Testis (tissue), 3 donors: ENCODE results near the gene PPT2. TPM values are rescaled to one million over a fixed set of nuclear protein-coding genes. Genes with fewer than 3 reads are reported as not detected.

Experiments
- DNase-seq: peaks from one replicate; pipeline ENCODE4 v3.0.0-alpha.2; 2019
- H3K27ac ChIP-seq, 2 donors: fragments of 200-600 bp; sonication (generic); one replicate each; pipeline ENCODE4 v1.5.1; 2019
- H3K27me3 ChIP-seq: fragments of 200-600 bp; sonication (generic); one replicate; pipeline ENCODE4 v1.5.1; 2019
- H3K36me3 ChIP-seq: fragments of 200-600 bp; sonication (generic); one replicate; pipeline ENCODE4 v1.5.1; 2017; ENCODE audit warnings: low read depth; ENCODE audit errors: missing control alignments
- H3K4me1 ChIP-seq: fragments of 200-600 bp; sonication (generic); one replicate; pipeline ENCODE4 v1.5.1; 2019
- H3K4me3 ChIP-seq, 2 donors: fragments of 200-600 bp; sonication (generic); one replicate each; pipeline ENCODE4 v1.5.1; 2017 to 2019
- H3K9me3 ChIP-seq: fragments of 200-600 bp; sonication (generic); one replicate; pipeline ENCODE4 v1.5.1; 2017
- POLR2A ChIP-seq: fragments of 450-650 bp; IDR thresholded peaks from one replicate; pipeline ENCODE4 v1.6.1; 2017; ENCODE audit warnings: antibody characterized with exemption, mild to moderate bottlenecking, moderate library complexity
- WGBS, 2 donors: methylation state at CpG; one replicate each; pipeline ENCODE4 v1.1.5; 2018; 5-methylcytosine and 5-hydroxymethylcytosine counted together
- intact Hi-C: fragments of 100-400 bp; cut with DNase I; formaldehyde crosslinking; loops from one replicate; pipeline ENCODE4 v1.15.1; 2023; ENCODE audit warnings: low total_unique reads
- polyA plus RNA-seq: library from polyadenylated mRNA; stranded (reverse); fragments of 350-450 nt; fragmentation: Illumina TruSeq; extraction: RNeasy Lipid Tissue Mini Kit (QIAGEN cat#74804); gene quantifications from one replicate; pipeline ENCODE4 v1.2.3, GENCODE V29; 2014; ENCODE audit warnings: low read depth, low replicate concordance; ENCODE audit not compliant: insufficient read depth
- total RNA-seq, 2 donors: library from RNA; depleted of rRNA; stranded (reverse); fragments of >200 nt; gene quantifications; one replicate each; pipeline ENCODE4 v1.2.3, GENCODE V29; 2016
- TF ChIP-seq, protein P1 (sequence below), 3 experiments: fragments of 450-650 bp in 2 of 3; fragments of 200-600 bp in 1 of 3; sonication (generic) in 1 of 3; IDR thresholded peaks; one replicate each; pipeline ENCODE4 v1.5.1; 2016 to 2019; ENCODE audit warnings: antibody characterized with exemption in 3 of 3, mild to moderate bottlenecking in 2 of 3, moderate library complexity in 1 of 3

The PPT2 gene
- total and polyA plus RNA-seq, 3 donors from 2014 or later: 18.9 to 92.8 (median 33.9) TPM

DNA sequence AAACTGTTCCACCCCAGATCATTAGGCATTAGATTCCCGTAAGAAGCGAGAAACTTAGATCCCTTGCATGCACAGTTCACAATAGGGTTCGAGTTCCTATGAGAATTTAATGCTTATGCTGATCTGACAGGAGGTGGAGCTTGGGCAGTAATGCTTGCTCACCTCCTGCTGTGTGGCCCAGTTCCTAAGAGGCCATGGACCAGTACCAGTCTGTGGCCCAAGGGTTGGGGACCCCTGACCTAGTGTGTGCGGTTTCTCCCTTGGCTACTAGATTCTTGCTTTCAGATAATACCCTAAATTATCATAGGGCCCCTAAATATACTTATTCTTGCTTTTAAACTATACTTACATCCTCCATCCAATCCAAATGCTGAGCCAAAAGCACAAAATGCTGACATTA lies 40.4 kb downstream of the PPT2 start:
- Histone ChIP-seq H3K27me3 (no peaks in the 10 kb centered on the region), H3K4me3 (peak overlapping the region in 1 of 2 donors; percentile 99), H3K9me3 (no peaks in the 10 kb centered on the region), H3K36me3 (no peaks in the 10 kb centered on the region), H3K4me1 (peaks cover 31% of the 10 kb centered on the region), H3K27ac (peak overlapping the region; percentile 100)
- no peak for DNase-seq
- intact Hi-C loops: no loop called here
- WGBS, 2 donors: 88 to 92% methylated on average over 3 to 4 of the region's 4 CpGs
- TF ChIP-seq, protein P1, sequence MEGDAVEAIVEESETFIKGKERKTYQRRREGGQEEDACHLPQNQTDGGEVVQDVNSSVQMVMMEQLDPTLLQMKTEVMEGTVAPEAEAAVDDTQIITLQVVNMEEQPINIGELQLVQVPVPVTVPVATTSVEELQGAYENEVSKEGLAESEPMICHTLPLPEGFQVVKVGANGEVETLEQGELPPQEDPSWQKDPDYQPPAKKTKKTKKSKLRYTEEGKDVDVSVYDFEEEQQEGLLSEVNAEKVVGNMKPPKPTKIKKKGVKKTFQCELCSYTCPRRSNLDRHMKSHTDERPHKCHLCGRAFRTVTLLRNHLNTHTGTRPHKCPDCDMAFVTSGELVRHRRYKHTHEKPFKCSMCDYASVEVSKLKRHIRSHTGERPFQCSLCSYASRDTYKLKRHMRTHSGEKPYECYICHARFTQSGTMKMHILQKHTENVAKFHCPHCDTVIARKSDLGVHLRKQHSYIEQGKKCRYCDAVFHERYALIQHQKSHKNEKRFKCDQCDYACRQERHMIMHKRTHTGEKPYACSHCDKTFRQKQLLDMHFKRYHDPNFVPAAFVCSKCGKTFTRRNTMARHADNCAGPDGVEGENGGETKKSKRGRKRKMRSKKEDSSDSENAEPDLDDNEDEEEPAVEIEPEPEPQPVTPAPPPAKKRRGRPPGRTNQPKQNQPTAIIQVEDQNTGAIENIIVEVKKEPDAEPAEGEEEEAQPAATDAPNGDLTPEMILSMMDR (IDR thresholded peaks at IDR 0.05): no peak
- TF ChIP-seq POLR2A: no peak

DNA sequence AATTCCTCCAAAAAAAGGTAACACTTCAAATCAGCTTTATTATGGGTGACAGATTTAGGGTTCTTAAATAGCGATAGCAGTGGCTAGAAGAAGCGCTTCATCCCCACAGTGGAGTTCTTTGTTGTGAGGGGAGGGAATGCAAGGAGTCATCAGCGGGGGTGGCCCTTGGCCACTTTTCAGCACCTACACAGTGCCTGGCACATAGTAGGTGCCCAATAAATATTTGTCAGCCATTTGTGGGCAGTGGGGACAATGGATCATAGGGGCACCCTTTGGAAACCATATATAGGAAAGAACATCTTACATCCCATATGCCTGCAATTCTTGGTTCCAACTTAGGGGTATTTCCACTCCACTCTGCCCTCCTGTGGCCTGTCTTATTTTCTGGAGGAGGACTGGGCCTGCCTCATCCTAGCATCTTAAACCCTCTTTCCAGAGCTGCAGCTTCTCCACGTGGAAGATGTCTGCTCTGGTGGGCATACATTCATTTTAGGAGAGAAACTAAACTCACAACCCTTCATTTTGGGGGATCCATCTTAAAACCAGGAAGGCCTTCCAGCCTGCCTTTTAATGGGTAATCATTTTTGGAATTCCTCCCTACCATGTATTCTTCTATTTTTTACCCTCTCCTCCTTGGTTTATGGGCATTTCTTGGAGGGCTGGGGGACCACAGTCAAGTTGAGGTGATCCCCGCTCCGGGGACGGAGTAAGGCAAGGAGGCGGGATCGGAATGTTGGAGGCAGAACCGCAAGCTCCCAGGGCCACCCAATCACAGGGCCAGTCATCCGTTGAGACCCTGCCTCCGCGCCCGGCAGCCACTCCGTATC lies 41.1 kb downstream of the PPT2 start:
- peak overlapping the region; percentile 87 to 99 for H3K4me3 ChIP-seq
- TF ChIP-seq POLR2A: peak; percentile 97
- TF ChIP-seq, protein P1 (IDR thresholded peaks at IDR 0.05): peak; percentile 41 to 74 (median 53)
- intact Hi-C loops: no loop called here
- 13 to 14% methylated on average over 15 of the region's 15 CpGs for WGBS, 2 donors
- no peaks in the 10 kb centered on the region for H3K27me3 ChIP-seq
- H3K27ac ChIP-seq: peak overlapping the region; percentile 100
- H3K9me3 ChIP-seq: no peaks in the 10 kb centered on the region
- H3K36me3 ChIP-seq: no peaks in the 10 kb centered on the region
- peak; percentile 43 for DNase-seq
- peaks cover 31% of the 10 kb centered on the region for H3K4me1 ChIP-seq

DNA sequence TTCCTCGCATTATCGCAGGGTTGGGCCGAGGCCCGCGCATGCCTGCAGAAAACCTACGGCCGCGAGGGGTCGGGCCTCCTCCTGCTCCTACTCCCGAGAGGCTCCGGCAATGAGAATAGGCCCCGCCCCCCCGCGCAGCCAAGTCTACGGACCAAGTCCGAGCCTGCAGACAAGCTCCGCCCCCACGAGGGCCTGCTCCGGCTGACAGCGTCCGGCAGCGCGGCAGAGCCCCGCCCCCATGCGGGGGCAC lies 41.6 kb downstream of the PPT2 start:
- peak; percentile 100 for DNase-seq
- peak overlapping the region; percentile 87 to 99 for H3K4me3 ChIP-seq
- H3K27ac ChIP-seq: peak overlapping the region; percentile 100
- H3K4me1 ChIP-seq: peaks cover 28% of the 10 kb centered on the region
- intact Hi-C loops: no loop called here
- TF ChIP-seq, protein P1 (IDR thresholded peaks at IDR 0.05): peak in 2 of 3 experiments; percentile 74 to 83
- no peak for TF ChIP-seq POLR2A
- H3K27me3 ChIP-seq: no peaks in the 10 kb centered on the region
- H3K9me3 ChIP-seq: no peaks in the 10 kb centered on the region
- no peaks in the 10 kb centered on the region for H3K36me3 ChIP-seq
- WGBS, 2 donors: 0 to 2% methylated on average over 10 to 15 of the region's 25 CpGs

DNA sequence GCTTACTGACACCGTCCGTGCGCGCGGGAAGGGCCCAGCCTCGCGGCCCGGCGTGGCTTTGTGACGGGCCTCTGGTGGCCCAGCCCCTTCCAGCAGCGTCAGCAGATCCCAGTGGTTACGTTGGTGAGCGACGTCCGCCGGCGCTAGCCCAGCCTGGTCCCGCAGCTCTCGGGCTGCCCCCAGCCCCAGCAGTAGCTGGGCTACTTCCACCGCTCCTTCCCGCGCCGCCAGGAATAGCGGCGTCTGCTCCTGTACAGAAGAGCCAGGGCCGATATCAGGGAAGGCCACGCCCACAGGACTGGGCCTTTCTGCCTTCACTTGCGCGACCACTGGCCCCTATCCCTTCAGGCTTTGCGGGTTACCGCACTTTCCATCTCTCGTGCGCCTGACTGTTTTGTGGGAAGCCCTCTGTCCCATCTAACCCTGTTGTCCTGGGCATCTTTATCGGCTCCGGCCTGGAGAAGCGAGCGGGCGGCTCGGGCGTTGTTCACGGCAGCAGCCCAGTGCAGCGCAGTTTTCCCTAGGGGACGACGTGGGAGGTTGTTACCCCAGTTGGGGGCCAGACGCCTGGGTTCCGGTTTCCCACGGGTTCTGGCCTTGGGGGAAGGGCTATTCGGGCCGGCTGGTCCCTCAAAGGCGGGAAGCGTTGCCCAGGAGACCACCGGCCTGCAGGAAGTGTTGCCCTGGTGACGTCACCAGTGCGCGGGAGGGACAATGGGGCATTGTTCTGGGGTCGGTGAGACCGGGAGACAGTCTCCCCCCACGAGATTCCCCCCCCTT lies 42.2 kb downstream of the PPT2 start:
- Histone ChIP-seq H3K4me3 (peak overlapping the region; percentile 87 to 99), H3K27ac (peak overlapping the region; percentile 100), H3K4me1 (peaks cover 23% of the 10 kb centered on the region), H3K27me3 (no peaks in the 10 kb centered on the region), H3K36me3 (no peaks in the 10 kb centered on the region), H3K9me3 (no peaks in the 10 kb centered on the region)
- peak; percentile 97 for DNase-seq
- intact Hi-C loops: no loop called here
- TF ChIP-seq, protein P1 (IDR thresholded peaks at IDR 0.05): no peak
- peak; percentile 98 for TF ChIP-seq POLR2A
- 0% methylated on average over 15 to 57 of the region's 58 CpGs for WGBS, 2 donors
